Stimulated activated naive CD8-positive, alpha-beta T cell treated with anti-CD3 and anti-CD28 coated beads, Interleukin-15, Interleukin-2, amounts not matched to agents 100 ng/mL and 50 ng/mL, for 24 hours (primary cell): Measurements from ENCODE around the gene TBXAS1.

Source experiments
- H3K27ac Mint-ChIP-seq: one replicate; pipeline ENCODE4 v1.8.0; 2021; ENCODE audit warnings: mild to moderate bottlenecking, mixed read lengths
- H3K27me3 Mint-ChIP-seq: one replicate; pipeline ENCODE4 v1.8.0; 2021; ENCODE audit warnings: mixed read lengths
- H3K36me3 Mint-ChIP-seq: one replicate; pipeline ENCODE4 v1.8.0; 2021; ENCODE audit warnings: low read depth, mixed read lengths
- H3K4me1 Mint-ChIP-seq: one replicate; pipeline ENCODE4 v1.8.0; 2021; ENCODE audit warnings: low read depth, mixed read lengths
- H3K4me3 Mint-ChIP-seq: one replicate; pipeline ENCODE4 v1.8.0; 2021; ENCODE audit warnings: mild to moderate bottlenecking, mixed read lengths
- H3K9me3 Mint-ChIP-seq: one replicate; pipeline ENCODE4 v1.8.0; 2021; ENCODE audit warnings: mixed read lengths

Gene TBXAS1

GRCh38 chr7:139883814-139884213 lies 54.8 kb downstream of the TBXAS1 start:
- Mint-ChIP-seq H3K4me3 (no peak overlapping the region), H3K27ac (no peak overlapping the region), H3K27me3 (no peaks in the 10 kb centered on the region), H3K4me1 (peaks cover 36% of the 10 kb centered on the region), H3K36me3 (no peaks in the 10 kb centered on the region), H3K9me3 (no peaks in the 10 kb centered on the region)

DNA sequence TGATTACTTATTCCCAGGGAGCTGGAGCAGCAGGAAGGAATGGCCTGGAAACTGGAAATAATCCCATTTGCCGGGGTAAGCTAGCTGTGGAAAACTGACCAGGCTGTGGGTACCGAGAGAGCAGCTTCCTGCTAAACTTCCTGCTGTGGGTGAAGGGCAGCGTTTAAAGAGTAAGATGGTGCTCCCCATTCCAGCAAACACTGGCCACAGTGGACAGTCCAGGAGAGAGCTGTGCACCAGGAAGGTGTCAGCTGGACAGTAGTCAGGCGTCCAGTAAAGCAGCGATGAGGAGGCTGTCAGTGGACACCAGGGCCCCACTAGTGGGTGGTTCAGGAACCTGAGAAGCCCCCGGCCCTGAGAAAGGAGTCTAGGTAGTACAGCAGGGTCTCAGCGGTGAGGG lies 55.4 kb downstream of the TBXAS1 start:
- Mint-ChIP-seq H3K9me3 (no peaks in the 10 kb centered on the region), H3K4me1 (peaks cover 40% of the 10 kb centered on the region), H3K36me3 (no peaks in the 10 kb centered on the region), H3K4me3 (no peak overlapping the region), H3K27me3 (no peaks in the 10 kb centered on the region), H3K27ac (no peak overlapping the region)

GRCh38 chr7:139885511-139885910 lies 56.4 kb downstream of the TBXAS1 start:
- Mint-ChIP-seq H3K27ac (no peak overlapping the region), H3K27me3 (no peaks in the 10 kb centered on the region), H3K4me1 (peaks cover 40% of the 10 kb centered on the region), H3K36me3 (no peaks in the 10 kb centered on the region), H3K9me3 (no peaks in the 10 kb centered on the region), H3K4me3 (no peak overlapping the region)

GRCh38 chr7:139886206-139886605 lies 57.1 kb downstream of the TBXAS1 start:
- H3K36me3 Mint-ChIP-seq = no peaks in the 10 kb centered on the region
- peak overlapping the region; percentile 17 for H3K4me3 Mint-ChIP-seq
- H3K27ac Mint-ChIP-seq = peak overlapping the region; percentile 64
- H3K27me3 Mint-ChIP-seq = no peaks in the 10 kb centered on the region
- no peaks in the 10 kb centered on the region for H3K9me3 Mint-ChIP-seq
- H3K4me1 Mint-ChIP-seq = peaks cover 40% of the 10 kb centered on the region

GRCh38 chr7:139886899-139887298 lies 57.8 kb downstream of the TBXAS1 start:
- Mint-ChIP-seq H3K27me3 (no peaks in the 10 kb centered on the region), H3K36me3 (no peaks in the 10 kb centered on the region), H3K27ac (peak overlapping the region; percentile 48), H3K4me1 (peaks cover 40% of the 10 kb centered on the region), H3K4me3 (no peak overlapping the region), H3K9me3 (no peaks in the 10 kb centered on the region)

- Mint-ChIP-seq H3K36me3 (no peaks in the 10 kb centered on the region), H3K27ac (no peak overlapping the region), H3K27me3 (no peaks in the 10 kb centered on the region), H3K4me1 (peaks cover 40% of the 10 kb centered on the region), H3K4me3 (no peak overlapping the region), H3K9me3 (no peaks in the 10 kb centered on the region)
These were observed 59.0 kb downstream of the TBXAS1 start for GRCh38 chr7:139887992-139888481.

DNA sequence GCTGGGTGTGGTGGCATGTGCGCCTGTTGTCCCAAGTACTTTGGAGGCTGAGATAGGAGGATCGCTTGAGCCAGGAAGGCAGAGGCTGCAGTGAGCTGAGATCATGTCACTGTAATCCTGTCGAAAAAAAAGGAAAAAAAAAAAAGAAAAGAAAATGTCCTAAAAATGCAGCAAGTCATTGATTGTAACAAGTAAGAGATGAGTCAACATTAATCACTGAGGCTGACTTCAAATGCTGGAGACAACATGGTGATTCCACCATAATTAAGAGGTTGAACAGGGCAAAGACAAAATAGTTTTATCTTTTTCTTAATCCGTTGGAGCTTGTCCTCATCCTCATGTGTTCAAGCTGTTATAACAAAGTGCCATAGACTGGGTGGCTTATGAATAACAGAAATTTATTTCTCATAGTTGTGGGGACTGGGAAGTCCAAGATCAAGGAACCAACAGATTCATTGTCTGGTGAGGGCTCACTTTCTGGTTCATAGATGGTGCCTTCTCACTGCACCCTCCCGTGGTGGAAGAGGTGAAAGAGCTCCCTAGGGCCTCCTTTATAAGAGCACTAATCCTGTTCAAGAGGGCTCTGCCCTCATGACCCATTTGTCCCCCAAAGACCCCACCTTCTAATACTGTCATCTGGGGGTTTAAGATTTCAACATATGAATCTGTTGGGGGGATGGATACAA lies 60.3 kb downstream of the TBXAS1 start:
- Mint-ChIP-seq H3K4me3 (no peak overlapping the region), H3K4me1 (peaks cover 45% of the 10 kb centered on the region), H3K27me3 (no peaks in the 10 kb centered on the region), H3K9me3 (no peaks in the 10 kb centered on the region), H3K36me3 (no peaks in the 10 kb centered on the region), H3K27ac (peak overlapping the region; percentile 9)

- H3K4me1 Mint-ChIP-seq = peaks cover 22% of the 10 kb centered on the region
- no peaks in the 10 kb centered on the region for H3K36me3 Mint-ChIP-seq
- no peak overlapping the region for H3K27ac Mint-ChIP-seq
- no peaks in the 10 kb centered on the region for H3K27me3 Mint-ChIP-seq
- H3K4me3 Mint-ChIP-seq = no peak overlapping the region
- H3K9me3 Mint-ChIP-seq = no peaks in the 10 kb centered on the region
These were observed 64.4 kb downstream of the TBXAS1 start for GRCh38 chr7:139893461-139893860.

DNA sequence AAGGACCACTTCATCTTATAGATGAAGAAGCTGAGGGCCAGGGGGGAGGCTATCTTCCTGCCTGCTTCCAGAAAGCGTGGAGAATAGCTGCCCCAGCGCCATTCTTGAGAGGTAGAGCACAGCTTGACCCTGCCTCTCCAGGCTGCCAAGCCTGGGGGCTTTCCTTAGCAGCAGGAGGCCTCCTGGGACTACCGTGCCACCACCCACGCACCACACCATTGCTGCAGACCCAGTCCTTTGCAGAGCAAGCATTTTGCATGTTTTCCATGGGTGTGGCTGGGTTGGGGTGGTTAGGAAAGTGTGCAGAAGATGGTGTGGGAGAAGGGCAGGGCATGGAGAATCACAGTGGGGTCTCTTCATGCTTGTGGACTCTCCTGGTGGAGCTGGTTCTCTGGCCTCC lies 64.9 kb downstream of the TBXAS1 start:
- Mint-ChIP-seq H3K9me3 (no peaks in the 10 kb centered on the region), H3K4me3 (no peak overlapping the region), H3K27me3 (no peaks in the 10 kb centered on the region), H3K36me3 (no peaks in the 10 kb centered on the region), H3K4me1 (peaks cover 16% of the 10 kb centered on the region), H3K27ac (no peak overlapping the region)

DNA sequence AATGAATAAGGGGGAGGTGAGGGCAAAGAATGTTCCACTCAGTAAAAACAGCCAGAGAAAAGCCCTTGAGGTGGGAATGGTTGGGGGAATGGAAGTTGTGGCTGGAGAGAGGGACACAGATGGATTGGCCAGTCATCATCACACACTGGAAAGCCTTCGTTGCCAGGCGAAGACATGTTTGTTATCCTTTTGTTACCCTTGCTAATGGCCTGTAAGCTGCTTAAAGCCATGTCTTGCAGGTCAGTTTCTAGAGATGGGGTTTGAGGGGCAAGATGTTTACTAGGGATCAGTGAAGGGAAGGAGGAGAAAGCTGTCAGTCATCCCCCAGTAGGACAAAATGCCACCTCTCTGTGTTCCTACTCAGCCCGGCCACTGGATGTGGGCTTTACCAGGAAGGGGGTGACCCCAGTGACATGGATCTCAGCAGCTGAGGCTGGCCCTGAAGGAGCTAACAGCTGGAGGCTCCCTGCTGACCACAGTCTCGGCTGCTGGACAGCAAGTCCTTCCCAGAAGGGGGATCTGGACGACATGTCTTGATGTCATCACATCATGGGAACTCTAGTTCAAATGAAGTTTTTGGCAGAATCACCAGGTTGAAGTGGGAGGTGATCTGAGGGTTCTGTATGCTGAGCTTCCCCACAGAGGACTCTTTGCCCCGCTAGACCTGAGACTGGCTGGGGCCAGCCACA lies 66.2 kb downstream of the TBXAS1 start:
- Mint-ChIP-seq H3K27me3 (no peaks in the 10 kb centered on the region), H3K9me3 (no peaks in the 10 kb centered on the region), H3K4me3 (no peak overlapping the region), H3K27ac (no peak overlapping the region), H3K36me3 (no peaks in the 10 kb centered on the region), H3K4me1 (peaks cover 15% of the 10 kb centered on the region)

- no peak overlapping the region for H3K27ac Mint-ChIP-seq
- no peaks in the 10 kb centered on the region for H3K9me3 Mint-ChIP-seq
- peaks cover 18% of the 10 kb centered on the region for H3K4me1 Mint-ChIP-seq
- no peaks in the 10 kb centered on the region for H3K36me3 Mint-ChIP-seq
- H3K27me3 Mint-ChIP-seq = no peaks in the 10 kb centered on the region
- H3K4me3 Mint-ChIP-seq = no peak overlapping the region
These were observed 67.2 kb downstream of the TBXAS1 start for GRCh38 chr7:139896288-139896687.

- H3K27ac Mint-ChIP-seq = no peak overlapping the region
These were observed 67.8 kb downstream of the TBXAS1 start for GRCh38 chr7:139896831-139897230.

GRCh38 chr7:139897422-139898090 lies 68.5 kb downstream of the TBXAS1 start:
- Mint-ChIP-seq H3K4me1 (peaks cover 18% of the 10 kb centered on the region), H3K9me3 (no peaks in the 10 kb centered on the region), H3K27me3 (no peaks in the 10 kb centered on the region), H3K36me3 (no peaks in the 10 kb centered on the region), H3K27ac (no peak overlapping the region), H3K4me3 (no peak overlapping the region)

More at GRCh38 chr7:139896831-139897230, 67.8 kb downstream of the TBXAS1 start:
- Mint-ChIP-seq H3K9me3 (no peaks in the 10 kb centered on the region), H3K4me3 (no peak overlapping the region), H3K36me3 (no peaks in the 10 kb centered on the region), H3K27me3 (no peaks in the 10 kb centered on the region), H3K4me1 (peaks cover 18% of the 10 kb centered on the region)

GRCh38 chr7:139898483-139898882 lies 69.4 kb downstream of the TBXAS1 start:
- Mint-ChIP-seq H3K4me3 (no peak overlapping the region), H3K27ac (no peak overlapping the region), H3K9me3 (no peaks in the 10 kb centered on the region), H3K4me1 (peaks cover 18% of the 10 kb centered on the region), H3K36me3 (no peaks in the 10 kb centered on the region), H3K27me3 (no peaks in the 10 kb centered on the region)

GRCh38 chr7:139899328-139899955 lies 70.4 kb downstream of the TBXAS1 start:
- Mint-ChIP-seq H3K4me3 (no peak overlapping the region), H3K9me3 (no peaks in the 10 kb centered on the region), H3K27me3 (no peaks in the 10 kb centered on the region), H3K4me1 (peaks cover 11% of the 10 kb centered on the region), H3K36me3 (no peaks in the 10 kb centered on the region), H3K27ac (no peak overlapping the region)
